GM18909 (cell line): Measurements from ENCODE around the gene CMTM4.
"Not testable (repeated sequence)": the region's sequence is repeated elsewhere in the genome, so short reads cannot be mapped to it uniquely, and the experiment has no call there.

ENCODE experiments used
- ATAC-seq: cut with Tn5 transposase; IDR thresholded peaks from one replicate; pipeline ENCODE4 v1.9.1; 2021; ENCODE audit warnings: mild to moderate bottlenecking; ENCODE audit not compliant: unreplicated experiment, poor library complexity

Gene CMTM4

GRCh38 chr16:66601471-66601870, 95.1 kb downstream of the CMTM4 start:
- no peak for ATAC-seq

DNA sequence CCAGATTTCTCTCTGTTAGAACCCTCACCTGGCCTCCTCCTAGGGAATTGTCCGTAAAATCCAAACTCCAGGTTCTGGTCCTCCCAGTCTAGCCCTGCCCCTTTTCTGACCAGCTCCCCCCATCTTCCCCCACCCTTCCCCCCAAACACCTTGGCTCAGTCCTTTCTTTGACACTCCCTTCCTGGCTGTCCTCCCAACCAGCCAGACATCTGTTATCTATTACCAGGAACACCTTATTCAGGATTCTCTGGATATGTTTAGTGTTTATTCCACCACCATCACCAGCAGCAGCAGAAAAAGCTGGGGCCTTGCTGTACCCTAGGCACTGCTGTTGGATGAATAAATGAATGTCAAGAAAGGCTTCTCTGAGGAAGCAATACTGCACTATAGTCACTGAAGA, 96.1 kb downstream of the CMTM4 start:
- no peak for ATAC-seq

DNA sequence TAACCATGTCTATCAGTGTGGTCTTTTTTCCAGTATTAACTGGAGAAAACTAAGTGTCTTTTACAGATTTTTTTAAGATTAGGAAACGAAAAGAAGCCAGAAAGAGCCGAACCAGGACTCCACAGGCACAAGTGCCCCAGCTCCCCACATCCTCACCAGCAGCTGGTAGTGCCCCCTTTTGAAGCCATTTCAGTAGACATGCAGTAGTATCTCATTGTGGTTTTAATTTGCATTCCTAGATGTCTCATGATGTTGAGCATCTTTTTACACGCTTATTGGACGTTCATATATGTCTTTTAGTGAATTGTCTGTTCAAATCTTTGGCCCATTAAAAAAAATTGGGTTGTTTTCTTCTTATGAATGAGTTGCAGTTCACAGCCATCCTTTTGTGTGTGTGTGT, 96.8 kb downstream of the CMTM4 start:
- no peak for ATAC-seq

- ATAC-seq: no peak
These were observed 98.4 kb downstream of the CMTM4 start for GRCh38 chr16:66598111-66598510.

GRCh38 chr16:66596986-66597848, 99.3 kb downstream of the CMTM4 start:
- no peak for ATAC-seq

- ATAC-seq: not testable (repeated sequence)
These were observed 100.0 kb downstream of the CMTM4 start for GRCh38 chr16:66596559-66596958.

DNA sequence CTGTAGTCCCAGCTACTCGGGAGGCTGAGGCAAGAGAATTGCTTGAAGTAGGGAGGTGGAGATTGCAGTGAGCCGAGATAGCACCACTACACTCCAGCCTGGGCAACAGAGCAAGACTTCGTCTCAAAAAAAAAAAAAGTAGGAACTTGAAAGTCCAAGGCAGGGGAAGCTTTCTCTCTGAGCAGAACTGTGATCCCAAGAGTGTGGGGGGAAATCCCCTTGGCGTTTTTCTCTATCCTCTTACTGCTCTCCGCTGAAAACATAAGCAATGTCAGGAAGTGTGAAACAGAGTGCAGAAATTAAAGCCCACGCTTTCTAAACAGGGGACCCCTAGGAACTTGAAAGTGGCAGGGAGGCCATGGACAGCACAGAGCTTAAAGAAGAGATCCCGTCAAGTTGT, 101.8 kb downstream of the CMTM4 start:
- no peak for ATAC-seq

GRCh38 chr16:66592814-66593213, 103.7 kb downstream of the CMTM4 start:
- no peak for ATAC-seq

GRCh38 chr16:66592241-66592640, 104.3 kb downstream of the CMTM4 start:
- no peak for ATAC-seq

DNA sequence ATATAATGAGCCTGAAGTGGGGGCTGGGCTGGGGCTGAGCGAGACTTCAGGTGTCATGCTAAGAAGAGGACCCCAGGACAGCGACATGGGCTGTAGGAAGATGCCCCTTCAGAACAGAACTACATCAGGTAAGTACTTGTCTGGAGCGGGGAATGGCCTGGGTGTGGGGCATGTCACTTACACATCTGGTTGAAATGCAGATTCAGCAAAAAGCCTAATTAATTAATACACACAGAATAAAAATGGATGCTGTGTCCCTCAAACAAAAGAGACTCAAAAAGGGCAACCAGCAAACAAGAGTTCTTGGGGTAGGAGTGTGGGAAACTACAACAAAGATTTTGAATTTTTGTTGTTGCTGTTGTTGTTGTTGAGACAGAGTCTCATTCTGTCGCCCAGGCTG, 105.5 kb downstream of the CMTM4 start:
- no peak for ATAC-seq

DNA sequence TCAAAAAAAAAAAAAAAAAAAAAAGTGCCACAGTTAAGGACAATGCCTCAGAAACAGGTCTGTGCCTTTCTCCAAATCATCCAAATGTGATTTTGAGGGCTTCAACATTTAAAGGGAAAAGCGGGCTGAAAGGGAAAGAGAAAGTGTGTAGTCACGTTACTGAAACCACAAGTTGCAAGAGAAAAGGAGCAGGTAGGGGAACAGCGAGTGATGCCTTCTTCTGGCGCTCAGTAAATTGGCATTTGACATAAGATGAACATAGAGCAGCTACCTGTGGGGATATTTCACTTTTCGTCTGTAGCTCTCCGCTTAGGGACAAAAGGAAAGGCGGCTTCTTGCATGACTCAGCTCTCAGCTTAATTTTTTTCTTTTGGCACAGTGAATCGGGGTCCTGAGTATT, 106.2 kb downstream of the CMTM4 start:
- no peak for ATAC-seq

- ATAC-seq: peak; percentile 83
These were observed 107.4 kb downstream of the CMTM4 start for GRCh38 chr16:66588981-66589713.

DNA sequence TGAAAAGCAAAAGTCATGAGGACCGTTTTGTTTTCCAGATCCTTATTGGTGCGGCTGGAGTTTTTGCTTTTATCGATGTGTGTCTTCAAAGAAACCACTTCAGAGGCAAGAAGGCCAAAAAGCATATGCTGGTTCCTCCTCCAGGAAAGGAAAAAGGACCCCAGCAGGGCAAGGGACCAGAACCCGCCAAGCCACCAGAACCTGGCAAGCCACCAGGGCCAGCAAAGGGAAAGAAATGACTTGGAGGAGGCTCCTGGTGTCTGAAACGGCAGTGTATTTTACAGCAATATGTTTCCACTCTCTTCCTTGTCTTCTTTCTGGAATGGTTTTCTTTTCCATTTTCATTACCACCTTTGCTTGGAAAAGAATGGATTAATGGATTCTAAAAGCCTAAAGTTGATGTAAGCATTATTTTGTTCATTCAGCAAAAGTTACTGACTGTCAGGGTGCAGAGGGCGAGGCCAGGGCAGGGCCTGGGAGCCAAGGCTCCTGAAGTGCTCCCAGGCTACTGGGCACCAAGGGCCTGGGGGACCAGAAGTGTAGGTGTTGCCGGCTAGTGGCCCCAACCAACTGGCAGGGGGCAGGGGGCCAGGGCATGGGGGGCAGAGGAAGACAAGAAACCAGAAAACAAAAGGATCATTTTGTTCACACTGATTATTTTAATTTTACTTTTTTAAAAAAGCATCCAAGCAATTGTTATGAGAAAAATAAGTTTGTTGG, 108.5 kb downstream of the CMTM4 start:
- ATAC-seq: no peak

DNA sequence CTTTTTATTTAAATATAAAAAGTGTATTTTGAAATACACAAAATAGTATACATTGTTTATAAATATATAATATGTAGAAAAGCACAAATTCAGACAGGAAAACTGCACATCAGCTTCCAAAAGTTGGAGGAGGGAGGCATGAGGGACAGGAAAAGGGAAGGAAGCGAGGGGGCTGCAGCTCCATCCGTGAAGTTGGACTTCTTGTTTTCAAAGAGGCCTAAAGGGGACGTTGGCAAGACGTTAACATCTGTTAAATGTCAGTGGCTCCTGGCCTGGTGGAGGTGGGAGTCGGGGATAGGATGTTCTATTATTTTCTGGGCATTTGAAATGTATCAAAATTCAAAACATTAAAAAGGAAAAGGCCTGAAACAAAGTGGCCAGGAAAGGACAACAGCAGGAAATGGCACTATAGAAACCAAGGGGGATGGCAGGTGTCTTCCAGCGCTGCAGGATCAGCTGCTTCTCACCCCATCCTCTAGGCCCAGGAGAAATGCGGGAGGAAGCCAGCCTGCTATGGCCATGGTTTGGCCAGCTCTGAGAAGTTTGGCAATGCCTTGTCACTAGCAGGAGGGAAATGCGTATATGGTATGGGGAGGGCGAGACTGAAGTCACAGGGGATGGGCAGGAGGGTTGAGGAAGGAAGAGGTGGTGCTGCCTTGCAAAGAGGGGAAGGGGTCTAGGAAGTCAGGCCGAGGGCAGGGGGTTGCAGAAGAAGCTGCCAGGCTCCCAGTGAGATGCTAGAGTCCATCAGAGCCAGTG, 110.9 kb downstream of the CMTM4 start:
- ATAC-seq: no peak

- ATAC-seq: no peak
These were observed 115.1 kb downstream of the CMTM4 start for GRCh38 chr16:66581246-66581952.

DNA sequence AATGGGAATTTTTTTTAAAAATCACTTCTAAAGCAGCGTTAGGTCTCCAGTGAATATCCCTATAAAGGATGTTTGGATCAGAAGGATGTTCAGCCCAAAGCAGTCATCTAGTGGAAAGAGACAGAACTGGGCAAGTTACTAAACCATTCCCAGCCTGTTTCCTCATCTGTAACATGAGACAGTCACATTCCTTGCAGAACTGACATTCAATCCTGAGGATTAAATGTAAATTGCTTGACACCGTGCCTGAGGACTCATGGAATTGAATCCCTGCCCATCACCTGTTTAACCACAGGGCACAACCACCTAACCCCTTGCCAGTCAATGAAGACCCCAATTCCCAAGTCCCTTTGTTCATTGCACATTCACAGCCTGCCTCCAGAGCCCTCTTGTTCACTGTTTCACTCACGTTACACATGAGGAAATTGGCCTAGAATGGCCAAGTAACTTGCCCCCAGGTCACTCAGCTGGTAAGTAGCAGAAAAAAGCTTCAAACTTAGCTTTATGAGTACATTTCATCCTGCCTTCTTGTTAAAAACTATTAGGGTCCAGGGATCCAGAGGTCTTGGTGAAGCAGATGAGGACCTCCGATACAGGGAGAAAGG, 115.8 kb downstream of the CMTM4 start:
- ATAC-seq: no peak

GRCh38 chr16:66578651-66579531, 117.7 kb downstream of the CMTM4 start, which contains the start of gene CMTM2:
CMTM2 (plus strand) TSS chr16:66579463; CDS start chr16:66579608, 145 bp downstream.
- no peak for ATAC-seq

DNA sequence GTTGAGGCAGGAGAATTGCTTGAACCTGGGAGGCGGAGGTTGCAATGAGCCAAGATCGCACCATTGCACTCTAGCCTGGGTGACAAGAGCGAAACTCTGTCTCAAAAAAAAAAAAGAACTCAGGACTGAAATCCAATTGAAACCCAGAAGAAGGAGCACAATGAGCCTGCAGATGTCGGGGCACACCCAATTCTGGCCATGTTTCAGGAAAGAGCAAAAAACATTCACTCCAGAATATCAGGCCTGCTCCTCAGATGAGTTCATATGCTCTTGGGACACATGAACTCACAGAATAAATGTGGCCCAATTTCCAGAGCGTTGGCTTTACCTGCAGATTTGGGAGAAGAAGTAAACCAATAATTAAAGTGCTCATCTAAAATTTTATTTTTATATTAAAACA, 120.2 kb downstream of the CMTM4 start:
- ATAC-seq: no peak
